ENCODE data around the gene ARHGAP10. TPM values are rescaled to one million over a fixed set of nuclear protein-coding genes. Genes with fewer than 3 reads are reported as not detected.

Gene ARHGAP10
- total RNA-seq, 2 experiments from 2014 or later: 6.1 to 6.2 TPM

- no peaks in the 10 kb centered on the region for H3K27me3 Mint-ChIP-seq
- H3K36me3 Mint-ChIP-seq (ENCODE audit: low read depth): no peaks in the 10 kb centered on the region
- no peaks in the 10 kb centered on the region for H3K9me3 Mint-ChIP-seq (ENCODE audit: low read depth)
- H3K4me3 Mint-ChIP-seq: no peak overlapping the region
- intact Hi-C loops (cut with DNase I, micrococcal nuclease): no loop called here
- H3K4me1 Mint-ChIP-seq: peaks cover 8% of the 10 kb centered on the region
- POLR2A ChIA-PET: no interaction called here
- ATAC-seq (no peak), DNase-seq (no peak)
- CTCF ChIA-PET: interaction anchor here (1.1 to 4.6 kb wide), 4 partner anchors 9 to 249 kb away, joined by 3 to 39 read pairs (median 4); partner anchors contain the start of gene PRMT9
- H3K27ac Mint-ChIP-seq: no peak overlapping the region
Measured at GRCh38 chr4:147840838-147841738, 109.2 kb downstream of the ARHGAP10 start.

- Mint-ChIP-seq H3K4me1 (no peaks in the 10 kb centered on the region), H3K4me3 (no peak overlapping the region), H3K27ac (no peak overlapping the region), H3K9me3 (ENCODE audit: low read depth) (no peaks in the 10 kb centered on the region), H3K27me3 (no peaks in the 10 kb centered on the region), H3K36me3 (ENCODE audit: low read depth) (no peaks in the 10 kb centered on the region)
- DNase-seq (no peak), ATAC-seq (no peak)
- intact Hi-C loops (cut with DNase I, micrococcal nuclease): no loop called here
- CTCF ChIA-PET: interaction anchor here (0.6 to 4.6 kb wide), 6 partner anchors 9 to 499 kb away, joined by 3 to 39 read pairs (median 3); partner anchors contain the start of gene PRMT9
- POLR2A ChIA-PET: no interaction called here
Measured at GRCh38 chr4:147842573-147842972, 110.7 kb downstream of the ARHGAP10 start.

- Mint-ChIP-seq H3K27ac (no peak overlapping the region), H3K9me3 (ENCODE audit: low read depth) (no peaks in the 10 kb centered on the region), H3K27me3 (no peaks in the 10 kb centered on the region), H3K4me3 (no peak overlapping the region), H3K4me1 (no peaks in the 10 kb centered on the region), H3K36me3 (ENCODE audit: low read depth) (no peaks in the 10 kb centered on the region)
- CTCF ChIA-PET: interaction anchor here (0.6 to 4.6 kb wide), 6 partner anchors 10 to 500 kb away, joined by 3 to 39 read pairs (median 3); no protein-coding TSS in a partner anchor
- POLR2A ChIA-PET: no interaction called here
- intact Hi-C loops (cut with DNase I, micrococcal nuclease): no loop called here
- DNase-seq (peak; percentile 29), ATAC-seq (peak; percentile 74)
Measured at GRCh38 chr4:147843162-147843561, 111.3 kb downstream of the ARHGAP10 start.

- H3K4me3 Mint-ChIP-seq: no peak overlapping the region
- ChIA-PET POLR2A (no interaction called here), CTCF (interaction anchor here (0.6 to 1.7 kb wide), 2 partner anchors 21 to 36 kb away, joined by 3 to 16 read pairs; no protein-coding TSS in a partner anchor)
- no peaks in the 10 kb centered on the region for H3K27me3 Mint-ChIP-seq
- no peaks in the 10 kb centered on the region for H3K4me1 Mint-ChIP-seq
- peaks cover 3% of the 10 kb centered on the region for H3K36me3 Mint-ChIP-seq (ENCODE audit: low read depth)
- ATAC-seq (no peak), DNase-seq (no peak)
- H3K27ac Mint-ChIP-seq: no peak overlapping the region
- peaks cover 2% of the 10 kb centered on the region for H3K9me3 Mint-ChIP-seq (ENCODE audit: low read depth)
- intact Hi-C loops (cut with DNase I, micrococcal nuclease): no loop called here
Measured at GRCh38 chr4:147844781-147845180, 112.9 kb downstream of the ARHGAP10 start.

- peaks cover 3% of the 10 kb centered on the region for H3K9me3 Mint-ChIP-seq (ENCODE audit: low read depth)
- POLR2A ChIA-PET: no interaction called here
- ATAC-seq: peak; percentile 47
- H3K27ac Mint-ChIP-seq: no peak overlapping the region
- intact Hi-C loops (cut with DNase I, micrococcal nuclease): loop anchor here in 1 of 2 experiments (1.0 to 2.0 kb wide), 2 partner anchors 46 to 52 kb away; no protein-coding TSS in a partner anchor
- CTCF ChIA-PET: interaction anchor here (1.2 to 4.5 kb wide), 3 partner anchors 13 to 20 kb away, joined by 3 to 24 read pairs (median 16); no protein-coding TSS in a partner anchor
- H3K4me1 Mint-ChIP-seq: no peaks in the 10 kb centered on the region
- H3K36me3 Mint-ChIP-seq (ENCODE audit: low read depth): peaks cover 9% of the 10 kb centered on the region
- peak; percentile 31 for DNase-seq
- H3K27me3 Mint-ChIP-seq: no peaks in the 10 kb centered on the region
- no peak overlapping the region for H3K4me3 Mint-ChIP-seq
Measured at GRCh38 chr4:147846318-147847155, 114.6 kb downstream of the ARHGAP10 start.

GRCh38 chr4:147847751-147848590, 116.1 kb downstream of the ARHGAP10 start:
- Mint-ChIP-seq H3K27me3 (no peaks in the 10 kb centered on the region), H3K4me1 (no peaks in the 10 kb centered on the region), H3K9me3 (ENCODE audit: low read depth) (peaks cover 3% of the 10 kb centered on the region), H3K27ac (no peak overlapping the region), H3K36me3 (ENCODE audit: low read depth) (peaks cover 9% of the 10 kb centered on the region), H3K4me3 (no peak overlapping the region)
- no peak for ATAC-seq
- ChIA-PET CTCF (interaction anchor here (0.7 to 4.5 kb wide), 2 partner anchors 9 to 18 kb away, joined by 3 to 24 read pairs; no protein-coding TSS in a partner anchor), POLR2A (no interaction called here)
- intact Hi-C loops (cut with DNase I, micrococcal nuclease): loop anchor here in 1 of 2 experiments (2.0 kb wide), 1 partner anchor 47 kb away; no protein-coding TSS in a partner anchor
- no peak for DNase-seq

GRCh38 chr4:147848634-147849033, 116.7 kb downstream of the ARHGAP10 start:
- ATAC-seq (no peak), DNase-seq (no peak)
- ChIA-PET POLR2A (no interaction called here), CTCF (interaction anchor here (4.5 kb wide), 1 partner anchor 18 kb away, joined by 24 read pairs; no protein-coding TSS in a partner anchor)
- intact Hi-C loops (cut with DNase I, micrococcal nuclease): no loop called here
- Mint-ChIP-seq H3K4me1 (no peaks in the 10 kb centered on the region), H3K27ac (no peak overlapping the region), H3K27me3 (no peaks in the 10 kb centered on the region), H3K9me3 (ENCODE audit: low read depth) (peaks cover 3% of the 10 kb centered on the region), H3K36me3 (ENCODE audit: low read depth) (peaks cover 9% of the 10 kb centered on the region), H3K4me3 (no peak overlapping the region)

- ATAC-seq (no peak), DNase-seq (no peak)
- Mint-ChIP-seq H3K9me3 (ENCODE audit: low read depth) (peaks cover 3% of the 10 kb centered on the region), H3K27ac (no peak overlapping the region), H3K36me3 (ENCODE audit: low read depth) (peaks cover 9% of the 10 kb centered on the region), H3K4me3 (no peak overlapping the region), H3K4me1 (no peaks in the 10 kb centered on the region), H3K27me3 (no peaks in the 10 kb centered on the region)
- ChIA-PET POLR2A (no interaction called here), CTCF (interaction anchor here (0.6 to 4.5 kb wide), 3 partner anchors 14 to 51 kb away, joined by 3 to 24 read pairs (median 3); no protein-coding TSS in a partner anchor)
- intact Hi-C loops (cut with DNase I, micrococcal nuclease): no loop called here
Measured at GRCh38 chr4:147851135-147851534, 119.2 kb downstream of the ARHGAP10 start.

GRCh38 chr4:147853706-147854105, 121.8 kb downstream of the ARHGAP10 start:
- H3K27me3 Mint-ChIP-seq: no peaks in the 10 kb centered on the region
- ATAC-seq (no peak), DNase-seq (no peak)
- H3K9me3 Mint-ChIP-seq (ENCODE audit: low read depth): peaks cover 3% of the 10 kb centered on the region
- no peak overlapping the region for H3K27ac Mint-ChIP-seq
- CTCF ChIA-PET: no interaction called here
- intact Hi-C loops (cut with DNase I, micrococcal nuclease): no loop called here
- peaks cover 9% of the 10 kb centered on the region for H3K36me3 Mint-ChIP-seq (ENCODE audit: low read depth)
- H3K4me3 Mint-ChIP-seq: no peak overlapping the region
- no peaks in the 10 kb centered on the region for H3K4me1 Mint-ChIP-seq
- POLR2A ChIA-PET: no interaction called here

- Mint-ChIP-seq H3K27me3 (no peaks in the 10 kb centered on the region), H3K9me3 (ENCODE audit: low read depth) (peaks cover 3% of the 10 kb centered on the region), H3K4me3 (no peak overlapping the region), H3K36me3 (ENCODE audit: low read depth) (peaks cover 8% of the 10 kb centered on the region), H3K27ac (no peak overlapping the region), H3K4me1 (no peaks in the 10 kb centered on the region)
- ATAC-seq: no peak
- intact Hi-C loops (cut with DNase I, micrococcal nuclease): no loop called here
- no peak for DNase-seq
- CTCF ChIA-PET: no interaction called here
- POLR2A ChIA-PET: no interaction called here
Measured at GRCh38 chr4:147854154-147854553, 122.3 kb downstream of the ARHGAP10 start.
